Measurements from ENCODE around the gene FBXO38.

FBXO38 gene

DNA sequence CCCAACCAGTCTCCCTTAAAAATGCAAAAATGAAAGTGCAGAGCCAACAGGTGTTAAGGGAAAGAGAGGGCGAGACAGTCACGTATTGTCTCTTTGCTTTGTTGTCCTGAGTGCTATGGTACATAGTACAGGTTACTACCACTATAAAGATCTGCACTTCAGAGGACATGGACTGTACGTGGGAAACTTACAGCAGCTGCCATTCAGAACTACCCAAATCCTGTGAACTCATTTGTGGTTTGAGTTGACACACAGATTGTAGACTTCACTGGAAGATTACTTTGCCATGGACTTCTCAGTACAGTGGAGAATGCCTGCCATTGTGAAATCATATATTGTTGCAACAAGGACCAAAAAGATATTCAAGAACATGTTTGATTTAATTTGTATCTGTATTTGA is 34.8 kb downstream of the FBXO38 start:
- no peak overlapping the region for H3K4me3 ChIP-seq (ENCODE audit: low read depth, low read length)
- DNase-seq (ENCODE audit: low read depth), result no peak
- TF ChIP-seq, protein P1, sequence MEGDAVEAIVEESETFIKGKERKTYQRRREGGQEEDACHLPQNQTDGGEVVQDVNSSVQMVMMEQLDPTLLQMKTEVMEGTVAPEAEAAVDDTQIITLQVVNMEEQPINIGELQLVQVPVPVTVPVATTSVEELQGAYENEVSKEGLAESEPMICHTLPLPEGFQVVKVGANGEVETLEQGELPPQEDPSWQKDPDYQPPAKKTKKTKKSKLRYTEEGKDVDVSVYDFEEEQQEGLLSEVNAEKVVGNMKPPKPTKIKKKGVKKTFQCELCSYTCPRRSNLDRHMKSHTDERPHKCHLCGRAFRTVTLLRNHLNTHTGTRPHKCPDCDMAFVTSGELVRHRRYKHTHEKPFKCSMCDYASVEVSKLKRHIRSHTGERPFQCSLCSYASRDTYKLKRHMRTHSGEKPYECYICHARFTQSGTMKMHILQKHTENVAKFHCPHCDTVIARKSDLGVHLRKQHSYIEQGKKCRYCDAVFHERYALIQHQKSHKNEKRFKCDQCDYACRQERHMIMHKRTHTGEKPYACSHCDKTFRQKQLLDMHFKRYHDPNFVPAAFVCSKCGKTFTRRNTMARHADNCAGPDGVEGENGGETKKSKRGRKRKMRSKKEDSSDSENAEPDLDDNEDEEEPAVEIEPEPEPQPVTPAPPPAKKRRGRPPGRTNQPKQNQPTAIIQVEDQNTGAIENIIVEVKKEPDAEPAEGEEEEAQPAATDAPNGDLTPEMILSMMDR (IDR thresholded peaks at IDR 0.05; ENCODE audit: insufficient read depth, low read depth, low read length, missing control alignments), result no peak

DNA sequence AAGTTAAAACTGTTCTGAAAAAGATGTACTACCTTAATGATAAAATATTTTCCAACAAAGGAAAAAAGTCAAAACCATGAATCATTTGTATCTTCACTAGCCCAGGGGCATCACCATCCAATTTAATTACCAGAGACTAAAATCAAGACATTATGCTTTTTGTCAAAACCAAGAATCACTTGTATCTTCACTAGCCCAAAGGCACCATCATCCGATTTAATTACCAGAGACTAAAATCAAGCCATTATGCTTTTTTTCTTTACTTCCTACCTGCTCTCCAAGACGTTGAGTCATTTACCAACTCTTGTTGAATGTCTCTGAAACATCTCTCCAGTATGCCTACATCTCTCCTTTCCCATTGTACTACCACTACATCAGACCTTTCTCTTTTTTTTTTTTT is 37.9 kb downstream of the FBXO38 start:
- DNase-seq (ENCODE audit: low read depth), result no peak
- TF ChIP-seq, protein P1 (IDR thresholded peaks at IDR 0.05; ENCODE audit: insufficient read depth, low read depth, low read length, missing control alignments), result no peak
- H3K4me3 ChIP-seq (ENCODE audit: low read depth, low read length), result no peak overlapping the region

DNA sequence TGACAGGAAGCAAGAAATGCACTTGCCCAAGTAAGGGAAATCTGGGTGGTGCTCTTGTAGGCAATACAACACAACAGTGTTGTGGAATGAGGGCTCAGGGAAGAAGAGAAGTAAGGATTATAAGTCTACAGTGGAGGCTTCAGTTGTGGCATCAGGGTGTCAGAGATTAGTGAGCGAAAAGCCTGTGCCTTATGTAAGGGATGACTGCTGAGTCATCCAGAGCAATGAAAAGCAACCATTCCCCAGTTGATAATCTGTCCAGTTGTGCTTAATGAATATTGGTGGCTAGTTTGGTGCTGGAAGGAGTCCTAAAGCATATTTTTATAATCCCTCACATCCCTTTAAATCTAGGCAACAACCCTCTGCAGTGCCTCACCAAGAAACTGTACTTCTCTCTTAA is 42.0 kb downstream of the FBXO38 start:
- no peak for DNase-seq (ENCODE audit: low read depth)
- TF ChIP-seq, protein P1 (IDR thresholded peaks at IDR 0.05; ENCODE audit: insufficient read depth, low read depth, low read length, missing control alignments), result no peak
- no peak overlapping the region for H3K4me3 ChIP-seq (ENCODE audit: low read depth, low read length)

DNA sequence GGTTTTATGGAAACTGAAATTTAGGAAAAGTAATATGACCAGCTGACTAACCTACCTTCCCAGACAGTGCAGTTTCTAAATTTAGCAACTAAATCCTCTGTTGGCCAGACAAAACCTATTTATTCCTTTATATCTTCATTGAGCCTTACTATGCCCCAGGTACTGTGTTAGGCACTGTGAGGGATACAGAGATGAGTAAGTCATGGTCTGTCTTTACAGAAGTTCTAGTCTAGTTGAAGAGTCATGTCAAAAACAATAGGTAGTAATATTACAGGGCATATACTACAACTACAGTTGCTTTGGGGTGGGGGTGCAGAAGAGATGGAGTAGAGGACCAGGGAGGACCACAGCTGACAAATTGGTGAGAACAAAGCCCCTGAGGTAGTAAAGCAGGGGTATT is 42.8 kb downstream of the FBXO38 start:
- TF ChIP-seq, protein P1 (IDR thresholded peaks at IDR 0.05; ENCODE audit: insufficient read depth, low read depth, low read length, missing control alignments), result no peak
- no peak overlapping the region for H3K4me3 ChIP-seq (ENCODE audit: low read depth, low read length)
- DNase-seq (ENCODE audit: low read depth), result no peak

DNA sequence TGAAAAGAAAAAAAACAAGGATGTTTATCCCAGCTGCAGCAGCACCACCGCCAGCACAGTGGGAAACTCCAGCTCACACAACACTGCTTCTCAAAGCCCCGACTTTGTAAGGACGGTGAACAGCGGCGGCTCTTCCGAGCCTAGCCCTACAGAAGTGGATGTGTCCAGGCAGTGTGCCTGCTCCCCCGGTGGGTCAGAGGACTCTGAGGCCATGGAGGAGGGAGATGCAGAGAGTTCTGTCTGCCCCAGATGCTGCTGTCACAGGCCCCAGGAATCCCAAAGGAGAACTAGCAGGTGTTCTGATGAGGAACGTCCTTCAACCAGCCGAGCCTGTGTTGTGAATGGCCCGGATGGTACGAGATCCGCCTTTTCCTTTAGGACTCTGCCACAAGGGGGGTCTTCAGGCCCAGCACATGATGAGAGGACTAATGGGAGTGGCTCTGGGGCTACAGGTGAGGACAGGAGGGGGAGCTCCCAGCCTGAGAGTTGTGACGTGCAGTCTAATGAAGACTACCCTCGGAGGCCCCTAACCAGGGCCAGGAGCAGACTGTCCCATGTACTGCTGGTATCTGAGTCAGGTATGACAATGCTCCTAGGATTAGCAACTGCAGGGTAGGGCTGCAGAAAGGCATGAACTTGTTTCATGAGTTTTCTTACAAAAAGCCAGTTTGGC is 43.7 kb downstream of the FBXO38 start:
- no peak overlapping the region for H3K4me3 ChIP-seq (ENCODE audit: low read depth, low read length)
- TF ChIP-seq, protein P1 (IDR thresholded peaks at IDR 0.05; ENCODE audit: insufficient read depth, low read depth, low read length, missing control alignments), result no peak
- no peak for DNase-seq (ENCODE audit: low read depth)

DNA sequence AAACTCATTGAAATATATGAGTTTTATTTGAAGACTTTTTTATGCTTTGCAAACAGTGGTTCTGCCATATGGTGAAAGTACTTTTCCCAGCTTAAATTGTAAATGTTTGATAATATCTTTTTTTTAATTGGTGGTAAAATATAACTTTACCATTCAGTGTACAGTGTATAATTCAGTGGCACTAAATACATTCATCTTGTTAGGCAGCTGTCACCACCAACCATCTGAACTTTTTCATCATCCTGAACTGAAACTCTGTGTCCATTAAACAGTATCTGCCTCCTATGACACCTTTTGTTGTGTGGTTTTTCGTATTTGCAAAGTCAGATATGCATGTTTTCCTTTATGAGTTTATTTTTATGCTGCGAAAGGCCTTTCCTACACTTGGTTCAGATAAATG is 45.1 kb downstream of the FBXO38 start:
- DNase-seq (ENCODE audit: low read depth), result no peak
- TF ChIP-seq, protein P1 (IDR thresholded peaks at IDR 0.05; ENCODE audit: insufficient read depth, low read depth, low read length, missing control alignments), result no peak
- no peak overlapping the region for H3K4me3 ChIP-seq (ENCODE audit: low read depth, low read length)

DNA sequence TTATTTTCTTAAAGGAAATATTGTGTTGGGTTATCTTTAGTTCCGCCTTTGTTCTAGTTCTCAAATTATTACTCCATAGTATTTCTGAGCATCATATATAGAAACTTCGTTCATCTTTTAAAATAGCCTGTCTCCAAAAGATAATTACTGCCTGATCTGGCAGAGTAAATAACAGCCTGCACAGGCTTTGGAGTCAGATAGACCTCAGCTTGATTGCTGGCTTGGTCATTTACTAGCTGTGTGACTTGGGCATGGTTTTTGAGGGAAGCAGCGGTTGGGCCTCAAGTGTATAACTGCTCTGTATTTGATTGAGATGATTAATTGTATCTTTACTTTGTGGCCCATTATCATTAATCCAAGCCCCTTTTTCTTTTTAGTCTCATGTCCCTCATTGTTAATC is 50.1 kb downstream of the FBXO38 start:
- no peak for DNase-seq (ENCODE audit: low read depth)
- no peak overlapping the region for H3K4me3 ChIP-seq (ENCODE audit: low read depth, low read length)
- TF ChIP-seq, protein P1 (IDR thresholded peaks at IDR 0.05; ENCODE audit: insufficient read depth, low read depth, low read length, missing control alignments), result no peak
